Type B pancreatic cell (in vitro differentiated cells): Measurements from ENCODE around the gene TPRX1. TPM values are rescaled to one million over a fixed set of nuclear protein-coding genes. Genes with fewer than 3 reads are reported as not detected.
A peak's percentile ranks its signal among the peaks of the same experiment; 100 is the strongest.
"Not testable (repeated sequence)": the region's sequence is repeated elsewhere in the genome, so short reads cannot be mapped to it uniquely, and the experiment has no call there.

Source experiments
- DNase-seq: peaks from one replicate; pipeline ENCODE4 v3.0.0; 2021; ENCODE audit warnings: mixed read lengths; ENCODE audit not compliant: unreplicated experiment; ENCODE audit errors: extremely low spot score
- H3K27ac Mint-ChIP-seq: 2 replicates; pipeline ENCODE4 v1.8.0; 2021; ENCODE audit warnings: mild to moderate bottlenecking, mixed read lengths
- H3K27me3 Mint-ChIP-seq: 2 replicates; pipeline ENCODE4 v1.8.0; 2021; ENCODE audit warnings: mixed read lengths
- H3K36me3 Mint-ChIP-seq: 2 replicates; pipeline ENCODE4 v1.8.0; 2021; ENCODE audit warnings: mixed read lengths
- H3K4me1 Mint-ChIP-seq: one replicate; pipeline ENCODE4 v1.8.0; 2021; ENCODE audit warnings: mixed read lengths; ENCODE audit not compliant: unreplicated experiment
- H3K4me3 Mint-ChIP-seq: 2 replicates; pipeline ENCODE4 v1.8.0; 2021; ENCODE audit warnings: mild to moderate bottlenecking, mixed read lengths
- H3K9me3 Mint-ChIP-seq: 2 replicates; pipeline ENCODE4 v1.8.0; 2021; ENCODE audit warnings: mixed read lengths
- total RNA-seq: library from RNA; stranded (reverse); gene quantifications from 2 replicates; pipeline ENCODE4 v1.2.1, GENCODE V29; 2021; ENCODE audit warnings: low replicate concordance
- TF ChIP-seq, protein P1 (sequence below): fragments of 200-600 bp; sonication (generic); conservative IDR thresholded peaks from 2 replicates; pipeline ENCODE4 v1.5.0; 2021; ENCODE audit warnings: antibody characterized with exemption, mild to moderate bottlenecking

The TPRX1 gene
- total RNA-seq, 1 donor from 2014 or later: not detected

DNA sequence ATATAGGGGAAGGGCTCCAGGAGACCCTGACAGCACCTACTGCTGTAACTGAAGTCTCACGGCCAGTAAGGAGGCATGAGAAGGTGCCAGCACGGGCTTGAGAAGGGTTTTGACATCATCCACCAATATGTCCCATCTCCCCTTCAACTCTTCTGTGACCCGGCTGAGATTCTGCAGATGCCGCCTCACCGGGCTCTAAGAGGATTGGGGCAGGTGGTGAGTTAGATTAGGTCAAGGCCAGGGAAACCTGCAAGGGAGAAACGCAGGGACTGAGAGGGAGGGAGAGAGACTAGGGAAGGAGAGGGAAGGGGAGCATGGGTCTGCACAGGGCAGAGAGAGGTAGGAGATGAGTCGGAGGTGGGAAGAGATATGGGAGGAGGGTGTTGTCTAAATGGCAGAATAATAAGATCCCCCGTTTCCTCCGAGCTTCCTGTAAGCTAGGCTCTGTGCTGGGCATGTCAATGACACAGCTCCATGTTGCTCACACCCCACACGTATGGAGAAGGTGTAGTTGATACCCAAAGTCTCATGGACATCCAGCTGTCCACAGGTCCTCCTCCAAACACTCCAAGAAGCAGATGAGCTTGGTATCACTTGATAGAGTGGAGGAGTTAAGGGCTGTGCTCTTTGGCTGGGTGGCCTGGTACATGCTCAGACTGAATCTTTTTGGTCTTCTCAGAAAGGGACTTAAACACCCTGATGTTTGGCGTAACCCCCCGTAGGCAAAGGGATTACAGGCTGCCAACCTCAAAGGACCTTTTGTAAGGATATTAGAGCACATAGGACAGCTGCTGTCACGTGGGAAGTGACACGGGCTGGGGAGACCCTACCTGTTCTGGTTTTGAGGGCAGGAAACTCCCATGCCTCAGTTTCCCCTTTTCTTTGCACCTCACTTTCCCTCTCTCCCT lies 6.1 kb downstream of the TPRX1 start:
- no peak overlapping the region for H3K4me3 Mint-ChIP-seq
- peaks cover 13% of the 10 kb centered on the region for H3K27me3 Mint-ChIP-seq
- no peak overlapping the region for H3K27ac Mint-ChIP-seq

DNA sequence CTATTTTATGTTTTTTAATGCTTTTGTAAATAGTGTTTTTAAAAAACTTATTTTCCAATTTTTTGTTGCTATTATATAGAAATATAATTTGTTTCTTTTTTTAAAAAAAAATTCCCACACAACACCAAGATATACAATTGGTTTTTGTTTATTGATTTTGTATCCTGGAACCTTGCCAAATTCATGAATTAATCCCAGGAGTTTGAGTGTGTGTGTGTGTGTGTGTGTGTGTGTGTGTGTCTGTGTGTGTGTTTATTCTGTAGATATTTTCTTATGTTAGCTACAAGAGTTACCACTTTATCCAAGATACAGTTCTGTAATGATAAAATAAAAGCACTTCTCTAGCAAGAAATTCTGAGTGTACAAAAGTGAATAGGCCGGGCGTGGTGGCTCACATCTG lies 7.6 kb downstream of the TPRX1 start:
- Mint-ChIP-seq H3K36me3 (no peaks in the 10 kb centered on the region), H3K27me3 (peaks cover 13% of the 10 kb centered on the region), H3K9me3 (no peaks in the 10 kb centered on the region), H3K4me1 (no peaks in the 10 kb centered on the region), H3K27ac (no peak overlapping the region), H3K4me3 (no peak overlapping the region)
- no peak for DNase-seq
- TF ChIP-seq, protein P1, sequence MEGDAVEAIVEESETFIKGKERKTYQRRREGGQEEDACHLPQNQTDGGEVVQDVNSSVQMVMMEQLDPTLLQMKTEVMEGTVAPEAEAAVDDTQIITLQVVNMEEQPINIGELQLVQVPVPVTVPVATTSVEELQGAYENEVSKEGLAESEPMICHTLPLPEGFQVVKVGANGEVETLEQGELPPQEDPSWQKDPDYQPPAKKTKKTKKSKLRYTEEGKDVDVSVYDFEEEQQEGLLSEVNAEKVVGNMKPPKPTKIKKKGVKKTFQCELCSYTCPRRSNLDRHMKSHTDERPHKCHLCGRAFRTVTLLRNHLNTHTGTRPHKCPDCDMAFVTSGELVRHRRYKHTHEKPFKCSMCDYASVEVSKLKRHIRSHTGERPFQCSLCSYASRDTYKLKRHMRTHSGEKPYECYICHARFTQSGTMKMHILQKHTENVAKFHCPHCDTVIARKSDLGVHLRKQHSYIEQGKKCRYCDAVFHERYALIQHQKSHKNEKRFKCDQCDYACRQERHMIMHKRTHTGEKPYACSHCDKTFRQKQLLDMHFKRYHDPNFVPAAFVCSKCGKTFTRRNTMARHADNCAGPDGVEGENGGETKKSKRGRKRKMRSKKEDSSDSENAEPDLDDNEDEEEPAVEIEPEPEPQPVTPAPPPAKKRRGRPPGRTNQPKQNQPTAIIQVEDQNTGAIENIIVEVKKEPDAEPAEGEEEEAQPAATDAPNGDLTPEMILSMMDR: no peak

More for the DNA sequence above, 6.1 kb downstream of the TPRX1 start:
- H3K36me3 Mint-ChIP-seq: no peaks in the 10 kb centered on the region
- H3K4me1 Mint-ChIP-seq: no peaks in the 10 kb centered on the region
- no peaks in the 10 kb centered on the region for H3K9me3 Mint-ChIP-seq
- no peak for DNase-seq
- TF ChIP-seq, protein P1: no peak

DNA sequence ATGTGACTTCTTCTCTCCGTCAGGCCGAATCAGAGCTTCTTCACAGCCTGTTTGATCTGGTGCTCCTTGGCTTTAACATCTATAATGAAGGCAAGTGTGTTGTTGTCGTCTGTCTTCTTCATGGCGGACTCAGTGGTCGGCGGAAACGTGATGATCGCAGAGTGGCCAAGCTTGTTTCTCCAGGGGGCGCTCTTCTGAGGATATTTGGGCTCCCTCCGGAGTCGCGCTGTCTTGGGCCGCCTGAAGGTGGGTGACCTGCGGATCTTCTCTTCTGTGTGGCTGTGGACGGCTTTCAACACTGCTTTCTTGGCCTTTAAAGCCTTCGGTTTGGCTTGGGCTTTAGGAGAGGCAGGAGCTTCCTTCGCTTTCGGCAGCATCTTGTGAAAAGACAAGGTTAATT lies 9.8 kb downstream of the TPRX1 start:
- Mint-ChIP-seq H3K4me1 (no peaks in the 10 kb centered on the region), H3K27ac (no peak overlapping the region), H3K27me3 (peaks cover 13% of the 10 kb centered on the region), H3K9me3 (no peaks in the 10 kb centered on the region), H3K36me3 (no peaks in the 10 kb centered on the region), H3K4me3 (no peak overlapping the region)
- TF ChIP-seq, protein P1: peak; percentile 20
- DNase-seq: no peak

DNA sequence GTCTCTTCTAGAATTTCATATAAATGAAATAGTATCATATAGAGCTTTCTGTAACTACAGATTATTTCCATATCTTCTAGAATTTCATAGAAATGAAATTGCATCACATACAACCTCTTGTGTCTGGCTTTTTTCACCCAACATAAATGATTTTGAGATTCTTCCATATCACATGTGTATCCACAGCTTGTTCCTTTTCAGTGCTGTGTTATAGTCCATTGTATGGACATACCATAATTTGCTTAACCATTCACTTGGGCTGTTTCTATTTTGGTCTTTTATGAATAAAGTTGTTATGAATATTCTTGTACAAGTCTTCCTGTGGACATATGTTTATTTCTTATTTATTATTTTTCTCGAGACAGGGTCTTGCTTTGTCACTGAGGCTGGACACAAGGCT lies 11.7 kb downstream of the TPRX1 start:
- no peak for DNase-seq
- Mint-ChIP-seq H3K4me1 (peaks cover 6% of the 10 kb centered on the region), H3K27ac (no peak overlapping the region), H3K9me3 (no peaks in the 10 kb centered on the region), H3K4me3 (no peak overlapping the region), H3K27me3 (peaks cover under 1% of the 10 kb centered on the region), H3K36me3 (peaks cover 4% of the 10 kb centered on the region)
- TF ChIP-seq, protein P1: no peak

DNA sequence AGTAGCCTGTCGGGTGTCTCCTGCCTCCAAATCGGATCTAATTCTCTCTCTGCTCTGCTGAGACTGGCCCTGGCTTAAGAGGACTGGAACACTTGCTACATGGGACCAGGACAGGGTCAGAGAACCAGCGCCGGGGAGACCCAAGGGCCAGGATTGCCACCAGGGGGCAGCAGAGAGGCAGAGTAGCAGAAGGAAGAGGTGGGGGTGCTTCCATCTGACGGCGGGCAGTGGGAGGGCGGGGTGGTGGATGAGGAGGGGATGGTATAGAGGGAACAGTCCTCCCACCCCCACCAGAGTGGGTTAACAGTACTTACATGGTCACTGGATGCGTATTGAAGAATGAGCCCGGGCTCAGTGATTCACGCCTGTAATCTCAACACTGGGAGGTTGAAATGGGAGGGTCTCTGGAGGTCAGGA lies 13.9 kb downstream of the TPRX1 start:
- H3K27ac Mint-ChIP-seq: no peak overlapping the region
- H3K9me3 Mint-ChIP-seq: no peaks in the 10 kb centered on the region
- H3K4me1 Mint-ChIP-seq: peaks cover 6% of the 10 kb centered on the region
- no peak overlapping the region for H3K4me3 Mint-ChIP-seq
- peaks cover 4% of the 10 kb centered on the region for H3K36me3 Mint-ChIP-seq
- TF ChIP-seq, protein P1: peak; percentile 84
- peak; percentile 82 for DNase-seq
- no peaks in the 10 kb centered on the region for H3K27me3 Mint-ChIP-seq

DNA sequence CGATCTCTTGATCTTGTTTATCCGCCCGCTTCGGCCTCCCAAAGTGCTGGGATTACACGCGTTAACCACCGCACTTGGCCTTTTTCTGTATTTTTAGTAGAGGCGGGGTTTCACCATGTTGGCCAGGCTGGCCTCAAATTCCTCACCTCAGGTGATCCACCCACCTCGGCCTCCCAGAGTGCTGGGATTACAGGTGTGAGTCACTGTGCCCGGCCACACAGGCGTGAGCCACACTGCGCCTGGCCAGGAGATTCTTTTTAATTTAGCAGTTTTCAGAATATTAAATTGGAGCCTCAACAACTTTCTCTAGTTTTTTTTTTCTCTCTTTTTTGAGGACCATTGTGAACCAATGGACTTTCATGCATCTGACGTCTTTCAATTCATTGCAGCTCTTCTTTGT lies 14.5 kb downstream of the TPRX1 start:
- H3K27ac Mint-ChIP-seq, H3K9me3 Mint-ChIP-seq, H3K36me3 Mint-ChIP-seq, DNase-seq, H3K27me3 Mint-ChIP-seq, H3K4me1 Mint-ChIP-seq, H3K4me3 Mint-ChIP-seq: not testable (repeated sequence)

DNA sequence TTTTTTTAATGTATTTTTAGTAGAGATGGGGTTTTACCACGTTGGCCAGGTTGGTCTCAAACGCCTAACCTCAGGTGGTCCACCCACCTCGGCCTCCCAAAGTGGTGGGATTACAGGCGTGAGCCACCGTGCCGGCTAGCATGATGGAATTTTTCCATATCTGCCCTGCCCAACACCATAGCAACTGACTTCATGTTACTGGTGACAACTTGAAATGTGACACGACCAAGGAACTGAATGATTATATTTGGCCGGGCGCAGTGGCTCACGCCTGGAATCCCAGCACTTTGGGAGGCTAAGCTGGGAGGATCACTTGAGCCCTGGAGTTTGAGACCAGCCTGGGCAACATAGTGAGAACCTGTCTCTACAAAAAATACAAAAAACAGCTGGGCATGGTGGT lies 17.0 kb downstream of the TPRX1 start:
- H3K27me3 Mint-ChIP-seq, DNase-seq, H3K4me3 Mint-ChIP-seq, H3K9me3 Mint-ChIP-seq, H3K4me1 Mint-ChIP-seq, H3K27ac Mint-ChIP-seq: not testable (repeated sequence)
- H3K36me3 Mint-ChIP-seq: peaks cover 14% of the 10 kb centered on the region
